Effector memory CD4-positive, alpha-beta T cell (primary cell): ENCODE measurements around the gene SOCS1.

Source experiments
- DNase-seq, 3 donors: peaks; one replicate each; pipeline ENCODE4 v3.0.0-alpha.2; 2020
- H3K27ac ChIP-seq: 2 replicates; pipeline ENCODE4 v1.7.0; 2013; ENCODE audit warnings: mild to moderate bottlenecking, low read length, moderate library complexity; ENCODE audit not compliant: insufficient read depth, poor library complexity, severe bottlenecking
- H3K27me3 ChIP-seq: replicated peaks from 2 replicates; pipeline ENCODE4 v1.7.0; 2013; ENCODE audit warnings: mild to moderate bottlenecking, low read length; ENCODE audit not compliant: insufficient read depth, control insufficient read depth, poor library complexity, severe bottlenecking
- H3K36me3 ChIP-seq: 2 replicates; pipeline ENCODE4 v1.7.0; 2013; ENCODE audit warnings: mild to moderate bottlenecking, low read length, moderate library complexity; ENCODE audit not compliant: control insufficient read depth, insufficient read depth
- H3K4me1 ChIP-seq: 2 replicates; pipeline ENCODE4 v1.7.0; 2013; ENCODE audit warnings: low read length, mild to moderate bottlenecking; ENCODE audit not compliant: control insufficient read depth, insufficient read depth, poor library complexity, severe bottlenecking
- H3K4me3 ChIP-seq: 2 replicates; pipeline ENCODE4 v1.7.0; 2013; ENCODE audit warnings: low read length, low read depth, mild to moderate bottlenecking; ENCODE audit not compliant: insufficient read depth, poor library complexity, severe bottlenecking
- H3K9me3 ChIP-seq: 2 replicates; pipeline ENCODE4 v1.7.0; 2013; ENCODE audit warnings: mild to moderate bottlenecking, low read length, moderate library complexity; ENCODE audit not compliant: control insufficient read depth

Gene SOCS1

DNA sequence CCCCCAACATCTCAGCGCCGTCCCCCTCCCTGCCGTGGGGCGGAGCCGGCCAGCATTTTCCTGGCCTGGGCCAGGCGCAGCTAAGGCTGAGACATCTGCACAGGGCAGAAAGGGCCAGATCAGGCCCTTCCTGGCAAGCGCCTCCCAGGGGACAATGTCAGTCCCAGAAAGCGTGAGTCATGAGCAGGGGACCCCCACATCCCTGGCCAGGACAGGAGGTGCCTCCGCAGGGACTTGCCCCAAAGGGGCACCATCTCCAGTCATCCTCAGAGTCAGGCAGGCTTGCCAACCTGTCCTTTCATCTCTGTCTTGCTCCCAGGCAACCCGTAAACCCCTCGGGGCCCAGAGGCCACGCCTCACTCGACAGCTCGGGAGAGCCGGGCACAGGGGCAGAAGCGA, 43.2 kb downstream of the SOCS1 start:
- Histone ChIP-seq H3K27me3 (no peaks in the 10 kb centered on the region), H3K36me3 (no peaks in the 10 kb centered on the region), H3K4me1 (no peaks in the 10 kb centered on the region), H3K4me3 (no peak overlapping the region), H3K9me3 (no peaks in the 10 kb centered on the region), H3K27ac (no peak overlapping the region)
- DNase-seq: no peak

GRCh38 chr16:11211977-11212797, 43.8 kb downstream of the SOCS1 start:
- no peak for DNase-seq
- Histone ChIP-seq H3K27me3 (no peaks in the 10 kb centered on the region), H3K9me3 (no peaks in the 10 kb centered on the region), H3K36me3 (no peaks in the 10 kb centered on the region), H3K27ac (no peak overlapping the region), H3K4me3 (no peak overlapping the region), H3K4me1 (no peaks in the 10 kb centered on the region)

DNA sequence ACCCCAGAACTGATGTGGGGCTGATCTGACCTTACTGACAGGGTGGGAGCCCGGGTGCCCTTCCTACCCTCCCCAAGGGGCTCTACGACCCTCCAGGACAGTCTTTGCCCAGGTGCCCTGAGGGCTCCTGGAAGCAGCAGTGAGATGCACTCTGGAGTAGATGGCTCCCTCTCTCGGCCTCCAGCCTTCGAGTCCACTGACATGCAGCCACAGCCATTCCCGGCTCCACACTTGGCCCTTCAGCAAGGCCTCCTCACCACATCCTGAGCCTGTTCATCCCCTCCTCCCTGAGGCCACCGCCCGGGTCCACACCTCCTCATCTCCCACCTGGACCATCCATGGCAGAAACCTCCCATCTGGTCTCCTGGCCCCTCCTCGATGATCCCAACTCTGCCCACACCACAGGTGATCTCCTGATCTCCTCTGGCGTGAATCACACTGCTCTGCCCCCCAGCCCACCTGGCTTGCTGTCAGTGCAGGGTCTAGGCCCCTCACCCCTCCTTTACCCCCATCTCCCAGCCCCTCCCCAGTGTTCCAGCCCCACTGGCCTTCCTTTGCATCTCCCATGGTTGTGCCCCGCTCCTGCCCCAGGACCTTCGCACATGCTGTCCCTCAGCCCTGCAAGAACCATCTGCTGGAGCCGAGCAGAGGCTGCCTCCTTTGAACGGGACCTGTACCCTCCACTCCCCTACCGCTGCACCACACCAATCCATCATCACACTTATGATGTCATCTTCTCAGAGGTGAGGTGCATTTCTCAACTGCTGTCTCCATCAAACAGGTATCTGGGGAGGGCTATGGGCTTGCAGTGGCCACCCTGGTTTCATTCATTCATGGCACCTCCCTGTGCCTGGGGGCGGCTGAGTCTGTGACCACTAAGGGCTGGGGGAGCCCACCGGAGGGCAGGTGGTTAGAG, 44.7 kb downstream of the SOCS1 start:
- peaks cover 1% of the 10 kb centered on the region for H3K4me1 ChIP-seq
- DNase-seq: no peak

DNA sequence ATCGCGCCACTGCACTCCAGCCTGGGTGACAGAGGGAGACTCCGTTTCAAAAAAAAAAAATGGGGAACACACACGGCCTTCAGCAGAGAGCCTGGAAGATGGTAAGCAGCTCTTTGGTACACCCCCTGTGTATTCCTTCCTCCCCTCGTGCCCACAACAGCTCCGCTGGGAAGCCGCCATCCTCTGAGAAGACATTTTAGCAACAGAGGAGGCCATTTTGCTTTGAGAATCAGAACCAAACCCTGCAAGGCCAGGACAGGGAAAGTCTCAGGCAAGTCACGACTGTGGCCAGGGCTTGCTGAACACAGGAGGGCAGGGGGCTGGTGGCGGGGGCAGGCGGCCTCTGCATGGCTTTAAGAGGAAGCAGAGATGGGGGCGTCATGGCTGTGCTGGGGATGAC, 45.7 kb downstream of the SOCS1 start:
- H3K9me3 ChIP-seq: no peaks in the 10 kb centered on the region
- H3K27ac ChIP-seq: no peak overlapping the region
- no peak for DNase-seq
- H3K36me3 ChIP-seq: no peaks in the 10 kb centered on the region
- H3K4me3 ChIP-seq: no peak overlapping the region
- H3K27me3 ChIP-seq: no peaks in the 10 kb centered on the region
- H3K4me1 ChIP-seq: peaks cover 4% of the 10 kb centered on the region

More for the DNA sequence above, 44.7 kb downstream of the SOCS1 start:
- H3K27ac ChIP-seq: no peak overlapping the region
- no peaks in the 10 kb centered on the region for H3K9me3 ChIP-seq
- H3K27me3 ChIP-seq: no peaks in the 10 kb centered on the region
- H3K36me3 ChIP-seq: no peaks in the 10 kb centered on the region
- no peak overlapping the region for H3K4me3 ChIP-seq

DNA sequence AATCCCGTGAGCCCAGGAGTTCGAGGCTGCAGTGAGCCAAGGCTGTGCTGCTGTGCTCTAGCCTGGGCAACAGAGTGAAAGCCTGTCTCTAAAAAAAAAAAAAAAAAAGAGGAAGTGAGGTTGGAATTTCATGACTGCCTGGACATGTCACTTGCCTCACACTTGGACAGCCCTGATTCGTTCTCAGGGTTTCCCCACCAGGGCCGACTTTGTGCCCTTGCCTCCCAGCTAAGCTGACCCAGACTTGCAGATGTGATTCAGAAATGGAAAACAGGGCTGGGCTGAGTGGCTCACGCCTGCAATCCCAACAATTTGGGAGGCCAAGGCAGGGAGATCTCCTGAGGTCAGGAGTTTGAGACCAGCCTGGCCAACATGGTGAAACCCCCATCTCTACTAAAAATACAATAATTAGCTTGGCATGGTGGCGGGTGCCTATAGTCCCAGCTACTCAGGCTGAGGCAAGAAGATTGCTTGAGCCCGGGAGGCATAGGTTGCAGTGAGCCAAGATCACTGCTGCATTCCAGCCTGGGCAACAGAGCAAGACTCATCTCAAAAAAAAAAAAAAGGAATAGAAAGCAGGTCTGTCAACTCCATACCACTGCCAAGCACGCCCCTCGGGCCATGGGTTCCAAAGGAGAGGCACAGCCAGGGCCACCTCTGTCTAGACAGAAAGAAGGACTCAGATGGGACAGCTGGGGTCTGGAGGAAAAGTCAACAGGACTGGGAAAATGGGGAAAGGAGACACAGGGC, 46.9 kb downstream of the SOCS1 start:
- no peak for DNase-seq
- Histone ChIP-seq H3K9me3 (no peaks in the 10 kb centered on the region), H3K27me3 (no peaks in the 10 kb centered on the region), H3K4me3 (no peak overlapping the region), H3K27ac (no peak overlapping the region), H3K36me3 (no peaks in the 10 kb centered on the region), H3K4me1 (peaks cover 4% of the 10 kb centered on the region)

GRCh38 chr16:11207646-11208045, 48.4 kb downstream of the SOCS1 start:
- H3K4me1 ChIP-seq: peaks cover 4% of the 10 kb centered on the region
- no peaks in the 10 kb centered on the region for H3K36me3 ChIP-seq
- no peak overlapping the region for H3K27ac ChIP-seq
- no peaks in the 10 kb centered on the region for H3K9me3 ChIP-seq
- H3K4me3 ChIP-seq: no peak overlapping the region
- H3K27me3 ChIP-seq: no peaks in the 10 kb centered on the region
- DNase-seq: no peak

DNA sequence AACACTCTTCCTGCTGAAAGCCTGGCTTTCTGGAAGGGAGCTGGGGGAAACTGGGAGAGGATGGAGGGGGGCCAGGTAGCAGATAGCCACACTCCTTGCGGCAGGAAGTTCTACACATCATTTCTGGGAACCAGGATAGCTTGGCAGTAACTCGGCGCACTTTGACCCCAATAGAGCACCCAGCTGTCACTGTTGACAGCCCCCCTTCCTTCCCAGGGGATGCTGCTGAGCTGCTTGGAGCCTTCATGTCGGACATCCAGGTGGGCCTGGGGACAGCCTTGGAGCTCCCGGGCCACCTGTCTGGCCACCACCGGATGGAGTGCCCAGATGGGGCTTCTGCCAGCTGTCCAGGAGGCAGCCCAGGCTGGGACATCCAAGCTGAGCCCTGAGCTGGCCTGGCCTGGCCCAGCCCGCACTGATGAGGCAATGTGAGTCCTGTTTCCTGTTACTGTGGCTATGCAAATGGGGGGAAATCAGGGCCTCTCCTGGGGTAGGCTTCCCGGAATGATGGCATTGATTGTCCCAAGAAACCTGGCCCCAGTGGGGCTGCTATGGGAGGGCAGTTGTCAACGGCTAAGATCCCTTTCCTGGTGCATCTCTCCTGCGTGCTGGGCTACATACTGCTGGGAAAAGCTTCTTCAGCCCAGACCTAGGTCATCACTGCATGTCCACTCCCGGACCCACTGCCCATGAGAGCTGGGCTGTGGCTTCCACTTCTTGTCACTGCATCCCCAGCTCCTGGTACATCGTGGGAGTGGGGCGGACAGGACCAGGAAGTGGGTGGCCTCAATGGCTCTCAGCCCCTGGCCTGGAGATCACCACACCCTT, 50.0 kb downstream of the SOCS1 start:
- Histone ChIP-seq H3K4me3 (no peak overlapping the region), H3K27me3 (no peaks in the 10 kb centered on the region), H3K9me3 (no peaks in the 10 kb centered on the region), H3K36me3 (no peaks in the 10 kb centered on the region), H3K27ac (no peak overlapping the region), H3K4me1 (peaks cover 4% of the 10 kb centered on the region)
- DNase-seq: no peak

DNA sequence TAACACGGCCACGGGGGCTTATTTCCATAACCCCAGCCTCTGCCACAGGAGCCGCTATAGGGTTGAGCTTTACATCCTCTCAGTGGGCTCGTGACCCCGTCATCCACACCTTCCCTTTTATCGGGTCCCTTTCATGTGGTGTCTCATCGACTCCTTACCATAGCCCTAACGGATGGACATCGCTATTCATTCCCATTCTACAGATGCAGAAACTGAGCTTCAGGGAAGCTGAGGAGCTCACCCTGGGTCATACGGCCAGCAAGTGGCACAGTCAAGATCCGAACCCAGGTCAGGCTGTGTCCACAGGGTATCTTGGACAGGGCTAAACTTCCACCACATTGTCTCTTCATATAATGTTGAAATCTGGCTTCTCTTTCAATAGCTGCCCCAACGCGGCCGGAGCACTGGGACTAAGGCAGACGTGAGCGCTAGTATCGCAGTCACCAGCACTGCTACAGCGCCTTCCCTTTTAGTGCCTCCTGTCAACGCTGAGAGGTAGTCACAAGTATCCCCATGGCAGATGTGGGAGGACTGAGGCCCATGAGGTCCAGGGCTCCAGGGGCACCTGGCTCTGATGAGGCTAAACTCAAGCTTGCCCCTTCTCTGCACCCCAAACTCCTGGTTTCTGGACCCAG, 50.8 kb downstream of the SOCS1 start:
- DNase-seq: no peak
- no peak overlapping the region for H3K27ac ChIP-seq
- no peaks in the 10 kb centered on the region for H3K27me3 ChIP-seq
- peaks cover 4% of the 10 kb centered on the region for H3K4me1 ChIP-seq
- H3K4me3 ChIP-seq: no peak overlapping the region
- H3K9me3 ChIP-seq: no peaks in the 10 kb centered on the region
- H3K36me3 ChIP-seq: no peaks in the 10 kb centered on the region

- Histone ChIP-seq H3K4me1 (peaks cover 4% of the 10 kb centered on the region), H3K27ac (no peak overlapping the region), H3K4me3 (no peak overlapping the region), H3K36me3 (no peaks in the 10 kb centered on the region), H3K27me3 (no peaks in the 10 kb centered on the region), H3K9me3 (no peaks in the 10 kb centered on the region)
- DNase-seq: no peak
Measured at GRCh38 chr16:11204513-11205047, 51.4 kb downstream of the SOCS1 start.
